Lung (tissue), 12 donors: ENCODE data around the gene CCDC60. TPM values are rescaled to one million over a fixed set of nuclear protein-coding genes. Genes with fewer than 3 reads are reported as not detected.
A peak's percentile ranks its signal among the peaks of the same experiment; 100 is the strongest.

Experiments used
- ATAC-seq: fragments of 200-7000 bp; cut with Tn5 transposase; one replicate; pipeline ENCODE4 v1.9.1; 2020; ENCODE audit warnings: moderate number of reproducible peaks; ENCODE audit not compliant: insufficient read depth, low FRiP score
- DNase-seq, 3 donors: peaks; one replicate each; pipeline ENCODE4 v3.0.0-alpha.2; 2013 to 2017
- H3K27ac ChIP-seq, 2 donors: one replicate each; pipeline ENCODE4 v1.5.1; 2013; ENCODE audit warnings: mild to moderate bottlenecking in 2 of 2, moderate library complexity in 2 of 2, control low read depth in 1 of 2, inconsistent platforms in 1 of 2, low read depth in 1 of 2, low read length in 1 of 2
- H3K27me3 ChIP-seq, 3 donors: one replicate each; pipeline ENCODE4 v1.5.1; 2013; ENCODE audit warnings: low read length in 2 of 3; ENCODE audit not compliant: control insufficient read depth in 3 of 3, insufficient read depth in 3 of 3
- H3K36me3 ChIP-seq, 4 donors: one replicate each; pipeline ENCODE4 v1.5.1; 2013; ENCODE audit warnings: low read length in 4 of 4, mild to moderate bottlenecking in 1 of 4, moderate library complexity in 1 of 4; ENCODE audit not compliant: control insufficient read depth in 4 of 4, insufficient read depth in 4 of 4
- H3K4me1 ChIP-seq, 5 donors: one replicate each; pipeline ENCODE4 v1.5.1; 2013; ENCODE audit warnings: low read length in 5 of 5, mild to moderate bottlenecking in 2 of 5, moderate library complexity in 1 of 5; ENCODE audit not compliant: control insufficient read depth in 5 of 5, insufficient read depth in 5 of 5
- H3K4me3 ChIP-seq: one replicate; pipeline ENCODE4 v1.5.1; 2013; ENCODE audit warnings: mild to moderate bottlenecking, control low read depth, moderate library complexity
- H3K9ac ChIP-seq, 2 donors: one replicate each; pipeline ENCODE4 v1.5.1; 2013; ENCODE audit warnings: low read length in 2 of 2, control low read depth in 1 of 2; ENCODE audit not compliant: insufficient read depth in 1 of 2
- H3K9me3 ChIP-seq, 4 donors: one replicate each; pipeline ENCODE4 v1.5.1; 2013; ENCODE audit warnings: low read length in 3 of 4, mild to moderate bottlenecking in 1 of 4, moderate library complexity in 1 of 4; ENCODE audit not compliant: control insufficient read depth in 4 of 4, insufficient read depth in 3 of 4
- WGBS, 2 donors: extraction: QIAGEN DNeasy Blood & Tissue Kit; methylation state at CpG; one replicate each; pipeline ENCODE4 v1.1.7; 2013; 5-methylcytosine and 5-hydroxymethylcytosine counted together
- polyA plus RNA-seq, 2 donors: library from polyadenylated mRNA; stranded (reverse); fragments of 200-250 nt; gene quantifications; one replicate each; pipeline ENCODE4 v1.2.1, GENCODE V29; 2013
- total RNA-seq, 2 donors: library from RNA; depleted of rRNA in 1 of 2; stranded (reverse); fragments of >200 nt in 1 of 2; gene quantifications; one replicate each; pipeline ENCODE4 v1.2.1, GENCODE V29; 2014 to 2021
- TF ChIP-seq, protein P1 (sequence below): IDR thresholded peaks from 2 replicates; pipeline ENCODE4 v1.5.1; 2012; ENCODE audit warnings: mild to moderate bottlenecking; ENCODE audit errors: control extremely low read depth, extremely low read depth
- donor health status: control.
- donor health status: control.
- donor health status: Bipolar disorder and iron deficiency.
- donor health status: healthy.
- donor health status: DM: yes; HTN: yes; CAD: no.

Gene CCDC60
- total and polyA plus RNA-seq, 4 donors = 2.1 to 7.6 (median 3.5) TPM

DNA sequence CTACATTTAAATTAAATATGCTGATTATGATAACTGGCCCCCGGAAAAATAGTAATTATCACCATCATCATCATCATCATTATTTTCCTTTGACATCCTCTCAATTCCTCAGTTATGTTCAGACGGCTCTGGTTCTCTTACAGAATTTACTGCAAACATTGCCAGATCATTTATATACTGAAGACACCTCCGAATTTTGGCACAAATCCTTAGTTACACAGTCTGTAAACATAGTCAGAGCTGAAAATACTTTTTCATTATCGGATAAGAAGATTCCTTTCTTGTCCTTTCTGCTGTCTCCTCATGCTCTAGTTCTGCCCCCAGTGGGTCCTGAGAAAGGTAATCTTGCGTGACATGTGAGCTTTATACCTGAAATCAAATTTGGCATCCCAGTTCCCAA, 40.3 kb upstream of the CCDC60 start:
- DNase-seq (peak in 2 of 3 donors; percentile 55 to 56), ATAC-seq (no peak)
- no peaks in the 10 kb centered on the region for H3K27me3 ChIP-seq
- TF ChIP-seq, protein P1, sequence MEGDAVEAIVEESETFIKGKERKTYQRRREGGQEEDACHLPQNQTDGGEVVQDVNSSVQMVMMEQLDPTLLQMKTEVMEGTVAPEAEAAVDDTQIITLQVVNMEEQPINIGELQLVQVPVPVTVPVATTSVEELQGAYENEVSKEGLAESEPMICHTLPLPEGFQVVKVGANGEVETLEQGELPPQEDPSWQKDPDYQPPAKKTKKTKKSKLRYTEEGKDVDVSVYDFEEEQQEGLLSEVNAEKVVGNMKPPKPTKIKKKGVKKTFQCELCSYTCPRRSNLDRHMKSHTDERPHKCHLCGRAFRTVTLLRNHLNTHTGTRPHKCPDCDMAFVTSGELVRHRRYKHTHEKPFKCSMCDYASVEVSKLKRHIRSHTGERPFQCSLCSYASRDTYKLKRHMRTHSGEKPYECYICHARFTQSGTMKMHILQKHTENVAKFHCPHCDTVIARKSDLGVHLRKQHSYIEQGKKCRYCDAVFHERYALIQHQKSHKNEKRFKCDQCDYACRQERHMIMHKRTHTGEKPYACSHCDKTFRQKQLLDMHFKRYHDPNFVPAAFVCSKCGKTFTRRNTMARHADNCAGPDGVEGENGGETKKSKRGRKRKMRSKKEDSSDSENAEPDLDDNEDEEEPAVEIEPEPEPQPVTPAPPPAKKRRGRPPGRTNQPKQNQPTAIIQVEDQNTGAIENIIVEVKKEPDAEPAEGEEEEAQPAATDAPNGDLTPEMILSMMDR = no peak
- H3K36me3 ChIP-seq = no peaks in the 10 kb centered on the region
- H3K4me1 ChIP-seq = peaks cover 0 to 23% (median 0%) of the 10 kb centered on the region in 5 donors
- no peak overlapping the region for H3K4me3 ChIP-seq
- H3K27ac ChIP-seq = no peak overlapping the region
- no peak overlapping the region for H3K9ac ChIP-seq
- H3K9me3 ChIP-seq = no peaks in the 10 kb centered on the region
- 45 to 72% methylated on average over 5 of the region's 5 CpGs for WGBS, 2 donors

DNA sequence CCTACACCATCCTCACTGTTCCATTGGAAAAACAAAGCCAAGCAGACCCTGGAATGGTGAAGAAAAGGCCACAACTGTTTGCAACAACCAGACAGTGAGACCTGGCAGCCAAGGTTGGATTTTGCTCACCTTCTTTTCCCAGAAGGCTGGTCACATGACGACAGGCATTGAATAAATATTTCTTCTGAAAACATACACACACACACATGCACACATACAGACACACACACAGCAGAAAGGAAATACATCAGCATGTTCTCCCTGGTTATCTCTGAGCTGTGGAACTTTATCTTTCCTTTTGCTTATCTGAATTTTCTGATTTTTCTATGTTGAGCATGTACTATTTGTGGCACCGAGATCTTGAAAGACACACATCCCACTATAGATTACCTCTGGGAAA, 38.0 kb upstream of the CCDC60 start:
- DNase-seq (peak in 2 of 3 donors; percentile 20 to 63), ATAC-seq (no peak)
- peaks cover 0 to 23% (median 0%) of the 10 kb centered on the region in 5 donors for H3K4me1 ChIP-seq
- TF ChIP-seq, protein P1 = no peak
- H3K9me3 ChIP-seq = no peaks in the 10 kb centered on the region
- 31 to 40% methylated on average over 2 of the region's 2 CpGs for WGBS, 2 donors
- no peak overlapping the region for H3K4me3 ChIP-seq
- H3K27me3 ChIP-seq = no peaks in the 10 kb centered on the region
- H3K9ac ChIP-seq = no peak overlapping the region
- H3K27ac ChIP-seq = no peak overlapping the region
- no peaks in the 10 kb centered on the region for H3K36me3 ChIP-seq

DNA sequence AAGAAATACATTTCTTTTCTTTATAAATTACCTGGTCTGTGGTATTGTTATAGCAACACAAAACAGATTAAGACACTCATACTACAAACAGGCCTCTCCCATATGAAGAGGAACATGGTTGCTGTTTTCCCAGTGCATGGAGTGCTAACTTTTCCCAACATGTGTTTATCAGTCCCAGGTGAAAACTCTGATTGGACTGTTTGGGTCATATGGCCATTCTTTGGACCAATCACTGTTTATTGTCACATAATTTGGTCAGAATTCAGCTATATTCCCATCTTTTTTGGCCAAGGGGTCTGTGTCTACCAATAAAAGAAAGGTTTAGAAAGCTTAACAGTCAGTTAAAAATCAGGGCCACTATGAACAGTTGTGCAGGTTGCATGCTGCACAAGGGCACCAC, 35.4 kb upstream of the CCDC60 start:
- H3K27ac ChIP-seq = no peak overlapping the region
- H3K27me3 ChIP-seq = no peaks in the 10 kb centered on the region
- no peaks in the 10 kb centered on the region for H3K9me3 ChIP-seq
- TF ChIP-seq, protein P1 = no peak
- H3K9ac ChIP-seq = no peak overlapping the region
- no peak for ATAC-seq
- H3K4me1 ChIP-seq = peaks cover 0 to 11% (median 0%) of the 10 kb centered on the region in 5 donors
- DNase-seq = no peak
- no peak overlapping the region for H3K4me3 ChIP-seq
- no peaks in the 10 kb centered on the region for H3K36me3 ChIP-seq

DNA sequence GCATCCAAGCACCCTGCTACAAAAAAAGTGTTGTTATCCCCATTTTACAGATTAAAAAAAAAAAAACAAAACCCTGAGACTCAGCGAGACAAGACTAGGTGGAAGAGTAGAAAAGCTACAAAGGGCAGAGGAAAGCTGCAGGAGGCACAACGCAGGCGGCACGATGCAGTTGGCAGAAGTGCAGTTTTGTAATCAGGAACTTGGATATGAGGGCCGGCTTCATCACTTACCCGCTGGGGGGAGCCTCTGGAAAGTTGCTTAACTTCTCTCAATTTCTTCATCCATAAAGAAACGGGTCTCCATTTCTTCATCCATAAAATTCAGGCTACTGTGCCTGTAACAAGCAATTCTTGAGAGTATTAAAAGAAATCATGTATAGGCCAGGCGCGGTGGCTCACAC, 33.1 kb upstream of the CCDC60 start:
- no peaks in the 10 kb centered on the region for H3K9me3 ChIP-seq
- H3K4me3 ChIP-seq = no peak overlapping the region
- no peaks in the 10 kb centered on the region for H3K27me3 ChIP-seq
- TF ChIP-seq, protein P1 = no peak
- DNase-seq (peak in 2 of 3 donors; percentile 41 to 65), ATAC-seq (no peak)
- peaks cover 0 to 2% (median 0%) of the 10 kb centered on the region in 5 donors for H3K4me1 ChIP-seq
- H3K27ac ChIP-seq = no peak overlapping the region
- H3K9ac ChIP-seq = no peak overlapping the region
- 55 to 61% methylated on average over 9 of the region's 9 CpGs for WGBS, 2 donors
- H3K36me3 ChIP-seq = no peaks in the 10 kb centered on the region
